ENCODE results near the gene KLHDC4. TPM values are rescaled to one million over a fixed set of nuclear protein-coding genes. Genes with fewer than 3 reads are reported as not detected.

The KLHDC4 gene
- total RNA-seq, 1 experiment from 2014 or later: 36.3 TPM

- H3K4me1 ChIP-seq (ENCODE audit: insufficient read depth, low read length): no peaks in the 10 kb centered on the region
- ChIA-PET CTCF (no interaction called here), POLR2A (ENCODE audit: unreplicated experiment) (no interaction called here)
- no peaks in the 10 kb centered on the region for H4K20me1 ChIP-seq (ENCODE audit: low read length)
- no peak overlapping the region for H3K27ac ChIP-seq (ENCODE audit: low read length)
- no peak overlapping the region for H2AFZ ChIP-seq (ENCODE audit: low read length)
- no peaks in the 10 kb centered on the region for H3F3A ChIP-seq (ENCODE audit: low read length, unreplicated experiment)
- no peak overlapping the region for H3K4me2 ChIP-seq (ENCODE audit: low read length)
- no peak for ATAC-seq
- TF ChIP-seq EZH2 (IDR thresholded peaks at IDR 0.05; ENCODE audit: low read length, unreplicated experiment) (no peak), CTCF (conservative IDR thresholded peaks at IDR 0.05; ENCODE audit: low read depth, low read length) (no peak), EZH2phosphoT487 (IDR thresholded peaks at IDR 0.05; ENCODE audit: borderline replicate concordance, low read length) (no peak)
- no peaks in the 10 kb centered on the region for H3K27me3 ChIP-seq (ENCODE audit: low read length)
- DNase-seq: no peak
- no peaks in the 10 kb centered on the region for H3K9me2 ChIP-seq (replicated peaks; ENCODE audit: low read length)
- intact Hi-C loops (cut with micrococcal nuclease): no loop called here
- H3K4me3 ChIP-seq (ENCODE audit: low read length): no peak overlapping the region
- H3K79me2 ChIP-seq (ENCODE audit: low read length): no peaks in the 10 kb centered on the region
- no TSS peak for BruUV-seq (replicated peaks)
- H3K36me3 ChIP-seq (ENCODE audit: low read depth, low read length): no peaks in the 10 kb centered on the region; the same call in 1 of the 2 replicates
- no peaks in the 10 kb centered on the region for H3K9me3 ChIP-seq (ENCODE audit: low read length)
- no peak overlapping the region for H3K9ac ChIP-seq (ENCODE audit: low read length)
Measured at GRCh38 chr16:87722590-87723225, 43.1 kb downstream of the KLHDC4 start.

DNA sequence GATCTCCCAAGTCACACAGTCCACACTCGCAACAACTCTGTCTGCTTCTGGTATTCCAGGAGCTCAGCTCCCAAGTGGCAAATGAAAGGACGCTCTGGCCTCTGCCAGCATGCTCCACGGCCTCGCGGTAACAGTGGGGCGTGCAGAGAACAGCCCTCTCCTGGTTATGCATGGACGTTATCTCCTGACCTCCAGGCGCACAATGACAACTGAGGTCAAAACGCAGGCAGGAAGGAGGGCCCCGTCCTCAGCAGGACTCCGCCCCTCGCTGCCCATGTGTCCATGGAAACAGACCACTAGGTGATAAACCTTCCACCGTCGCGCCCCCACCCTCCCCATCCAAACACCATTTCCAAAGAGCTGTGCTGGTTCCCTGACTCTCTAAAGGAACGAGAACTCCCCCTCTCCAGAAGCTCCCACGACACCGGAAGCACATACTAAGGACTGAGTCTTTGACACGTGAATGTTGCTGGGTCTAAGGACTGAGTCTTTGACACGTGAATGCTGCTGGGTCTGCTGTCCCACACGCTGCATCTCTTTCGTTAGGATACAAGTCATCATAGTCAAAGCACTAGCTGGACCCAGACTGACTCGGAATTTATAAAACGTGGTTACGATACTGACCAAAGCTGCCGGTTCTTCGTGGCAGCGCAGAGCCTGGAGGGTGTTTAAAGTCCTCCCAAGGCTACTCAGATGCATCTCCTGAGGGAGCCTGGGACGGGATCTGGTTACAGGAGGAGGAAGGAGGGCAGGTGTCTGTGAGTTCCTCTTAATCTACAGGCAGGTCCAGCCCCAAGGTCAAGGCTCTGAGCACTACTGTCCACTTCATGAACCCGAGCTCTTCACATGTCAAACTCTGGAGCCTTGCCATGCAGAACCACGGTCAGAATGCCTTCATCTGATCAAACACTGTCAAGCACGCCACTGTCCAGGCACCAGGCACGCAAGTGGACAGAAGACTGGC is 43.9 kb downstream of the KLHDC4 start:
- no peaks in the 10 kb centered on the region for H3K27me3 ChIP-seq (ENCODE audit: low read length)
- H3K79me2 ChIP-seq (ENCODE audit: low read length): no peaks in the 10 kb centered on the region
- intact Hi-C loops (cut with micrococcal nuclease): no loop called here
- no peaks in the 10 kb centered on the region for H3K4me1 ChIP-seq (ENCODE audit: insufficient read depth, low read length)
- H3K9me3 ChIP-seq (ENCODE audit: low read length): no peaks in the 10 kb centered on the region
- POLR2A ChIA-PET (ENCODE audit: unreplicated experiment): no interaction called here
- H3K4me2 ChIP-seq (ENCODE audit: low read length): no peak overlapping the region
- H3K27ac ChIP-seq (ENCODE audit: low read length): no peak overlapping the region
- TF ChIP-seq EZH2 (IDR thresholded peaks at IDR 0.05; ENCODE audit: low read length, unreplicated experiment): no peak
- no peak for TF ChIP-seq EZH2phosphoT487 (IDR thresholded peaks at IDR 0.05; ENCODE audit: borderline replicate concordance, low read length)
- TF ChIP-seq CTCF (conservative IDR thresholded peaks at IDR 0.05; ENCODE audit: low read depth, low read length): no peak
- CTCF ChIA-PET: no interaction called here
- BruUV-seq (replicated peaks): no TSS peak
- DNase-seq: no peak
- ATAC-seq: no peak
- H2AFZ ChIP-seq (ENCODE audit: low read length): no peak overlapping the region
- H3K9me2 ChIP-seq (replicated peaks; ENCODE audit: low read length): no peaks in the 10 kb centered on the region
- H3K36me3 ChIP-seq (ENCODE audit: low read depth, low read length): no peaks in the 10 kb centered on the region; the same call in 1 of the 2 replicates
- H4K20me1 ChIP-seq (ENCODE audit: low read length): no peaks in the 10 kb centered on the region
- no peak overlapping the region for H3K4me3 ChIP-seq (ENCODE audit: low read length)
- H3F3A ChIP-seq (ENCODE audit: low read length, unreplicated experiment): no peaks in the 10 kb centered on the region
- no peak overlapping the region for H3K9ac ChIP-seq (ENCODE audit: low read length)
